Esophagus squamous epithelium (tissue), 4 donors: ENCODE data around the gene CDK5RAP1.

Source experiments
- CTCF ChIP-seq, 6 experiments: fragments of 450-650 bp in 4 of 6; fragments of 200-600 bp in 2 of 6; sonication (generic) in 2 of 6; IDR thresholded peaks; one replicate each; pipeline ENCODE4 v1.5.1; 2016 to 2019; ENCODE audit warnings: antibody characterized with exemption in 6 of 6, mild to moderate bottlenecking in 4 of 6, moderate library complexity in 4 of 6
- POLR2A ChIP-seq, 4 donors: fragments of 450-650 bp; IDR thresholded peaks; one replicate each; pipeline ENCODE4 v1.6.1; 2017; ENCODE audit warnings: antibody characterized with exemption in 4 of 4, mild to moderate bottlenecking in 4 of 4, moderate library complexity in 3 of 4

GRCh38 chr20:33399924-33400323 lies 1.4 kb downstream of the CDK5RAP1 start:
- TF ChIP-seq POLR2A (IDR thresholded peaks at IDR 0.05) (no peak), CTCF (IDR thresholded peaks at IDR 0.05) (no peak)
